Measurements from ENCODE around the gene IL1RAPL2.

Gene IL1RAPL2

DNA sequence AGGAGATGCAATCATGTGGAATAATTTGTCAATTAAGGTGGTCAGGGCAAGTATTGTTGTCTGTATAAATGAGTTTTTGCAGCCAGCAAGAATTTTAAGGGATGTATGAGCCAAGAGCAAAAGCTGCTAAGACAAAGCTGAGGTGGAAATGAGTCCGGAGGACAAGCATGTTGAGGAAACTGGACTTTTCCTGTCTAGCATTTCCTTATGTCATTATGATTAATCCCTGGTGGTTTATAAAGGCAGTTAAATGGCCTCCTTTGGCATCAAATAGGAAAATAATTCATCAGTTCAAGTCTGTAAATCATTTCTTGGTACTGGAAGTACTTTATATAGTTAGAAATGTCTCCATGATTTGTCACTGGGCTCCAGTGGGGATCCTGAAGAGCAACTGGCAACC lies 716.1 kb downstream of the IL1RAPL2 start:
- no peak for DNase-seq

DNA sequence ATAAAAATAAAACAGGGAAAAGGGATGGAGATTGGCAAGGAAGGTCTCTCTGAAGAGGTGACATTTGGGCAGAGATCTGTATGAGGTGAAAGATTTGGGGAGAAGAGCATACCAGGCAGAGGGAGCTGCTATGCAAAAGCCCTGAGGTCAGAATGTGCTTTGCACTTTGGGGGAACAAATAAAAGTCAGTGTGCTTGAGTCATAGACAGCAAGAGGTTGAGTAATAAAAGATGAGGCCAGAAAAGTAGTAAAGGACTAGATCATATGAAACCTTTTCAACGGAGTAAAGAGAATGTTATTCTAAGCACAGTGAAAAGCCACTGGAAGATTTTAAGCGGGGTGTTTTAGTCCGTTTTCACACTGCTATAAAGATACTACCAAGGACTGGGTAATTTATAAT lies 731.0 kb downstream of the IL1RAPL2 start:
- no peak for DNase-seq

DNA sequence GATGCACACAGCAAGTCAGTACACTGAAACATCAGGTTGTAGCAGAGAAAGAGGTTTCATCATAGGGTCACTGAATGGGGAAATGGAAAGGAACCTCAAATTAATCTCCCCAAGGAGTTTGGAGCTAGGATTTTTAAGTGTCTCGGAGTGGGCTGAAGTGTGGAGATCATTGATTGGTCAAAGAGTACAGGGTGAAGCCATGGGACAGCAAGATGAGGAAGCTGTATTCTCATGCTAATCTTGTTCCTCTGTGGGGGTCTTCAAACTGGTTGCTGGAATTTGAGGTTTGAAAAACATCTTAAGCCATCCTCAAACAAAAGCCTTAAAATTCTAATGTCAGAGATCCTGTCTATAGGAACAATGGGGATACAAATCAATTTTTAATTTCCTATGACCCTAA lies 733.3 kb downstream of the IL1RAPL2 start:
- DNase-seq, result no peak

DNA sequence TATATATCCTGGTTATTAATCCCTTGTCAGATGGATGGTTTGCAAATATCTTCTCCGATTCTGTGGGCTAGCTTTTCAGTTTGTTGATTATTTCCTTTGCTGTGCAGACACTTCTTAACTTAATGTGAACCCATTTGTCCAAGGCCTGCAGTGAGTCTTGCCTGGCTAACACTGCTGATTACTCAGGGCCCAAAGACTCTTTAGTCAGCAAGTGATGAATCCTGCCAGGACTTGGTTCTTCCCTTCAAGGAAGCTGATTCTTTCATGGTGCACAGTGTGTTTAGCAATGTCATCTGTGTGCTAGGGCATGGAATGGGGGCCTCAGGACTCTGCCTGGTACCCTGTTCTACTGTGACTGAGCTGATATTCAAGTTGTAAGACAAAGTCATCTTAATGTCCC lies 736.2 kb downstream of the IL1RAPL2 start:
- no peak for DNase-seq

DNA sequence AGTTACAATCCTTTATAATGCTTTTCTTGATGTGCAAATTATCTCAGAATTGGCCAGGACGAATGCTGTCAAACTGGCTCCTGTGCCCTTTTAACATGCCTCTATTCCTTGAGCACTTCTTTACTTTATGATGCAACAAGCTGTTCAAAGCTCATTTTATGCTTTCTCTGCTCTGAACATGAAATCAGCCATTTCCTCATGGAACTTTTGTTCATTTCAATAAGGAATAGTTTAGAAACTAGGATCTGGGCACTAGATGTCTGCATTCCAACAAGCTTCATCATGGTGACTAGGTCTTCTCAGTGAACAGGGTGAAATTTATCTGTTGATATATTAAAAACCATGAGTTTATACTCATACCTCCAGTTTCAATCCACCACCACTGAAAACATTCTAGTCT lies 741.8 kb downstream of the IL1RAPL2 start:
- DNase-seq, result no peak

DNA sequence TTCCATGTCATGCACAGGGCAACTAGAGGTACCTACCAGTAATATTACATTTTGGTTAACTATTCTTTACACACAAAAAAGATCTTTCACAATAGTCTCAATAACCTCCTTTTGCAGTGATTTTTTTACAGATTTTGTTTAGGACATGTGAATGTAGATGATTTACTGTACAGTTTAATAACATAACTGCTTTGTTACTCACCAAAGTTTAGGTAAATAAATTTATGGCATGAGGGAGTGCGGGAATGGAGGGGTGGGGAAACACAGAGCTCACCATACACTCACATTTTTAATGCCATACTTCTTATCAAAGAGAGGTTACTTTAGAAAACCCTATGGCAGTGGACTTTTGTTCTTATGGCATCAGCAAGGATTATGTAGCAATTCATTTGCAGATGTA lies 747.6 kb downstream of the IL1RAPL2 start:
- no peak for DNase-seq

DNA sequence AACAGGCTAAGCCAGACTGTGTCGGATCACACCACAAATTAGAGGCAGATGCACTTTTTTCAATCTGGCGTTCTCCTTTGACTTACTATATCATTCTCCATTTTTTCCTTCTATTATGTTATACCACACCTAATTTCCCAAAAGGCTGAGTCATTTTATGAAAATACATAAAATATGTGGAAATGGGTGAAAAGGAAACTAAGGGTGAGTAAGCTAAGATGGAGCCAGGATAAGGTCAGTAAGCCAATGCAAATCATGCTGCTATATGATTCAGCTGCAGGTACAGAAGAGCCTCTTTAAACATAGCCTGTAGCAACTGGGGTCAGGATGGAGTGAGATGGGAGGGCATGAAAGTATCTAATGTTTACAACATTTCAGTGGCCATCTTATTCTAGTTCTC lies 748.5 kb downstream of the IL1RAPL2 start:
- DNase-seq, result no peak

DNA sequence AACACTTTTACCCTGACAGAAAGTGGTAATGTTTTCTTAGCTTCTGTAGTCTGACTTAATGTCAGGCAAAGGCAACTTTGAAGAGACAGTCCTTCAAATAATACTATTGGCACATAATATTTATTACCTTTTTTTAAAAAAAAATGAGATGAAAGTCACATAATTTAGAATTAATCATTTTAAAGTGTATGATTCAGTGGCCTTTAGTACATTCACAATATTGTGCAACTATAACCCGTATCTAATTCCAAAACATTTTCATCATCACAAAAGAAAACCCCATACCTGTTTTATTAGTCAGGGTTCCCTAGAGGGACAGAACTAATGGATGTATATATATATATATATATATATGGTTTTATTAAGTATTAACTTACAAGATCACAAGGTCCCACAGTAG lies 749.2 kb downstream of the IL1RAPL2 start:
- DNase-seq, result no peak

DNA sequence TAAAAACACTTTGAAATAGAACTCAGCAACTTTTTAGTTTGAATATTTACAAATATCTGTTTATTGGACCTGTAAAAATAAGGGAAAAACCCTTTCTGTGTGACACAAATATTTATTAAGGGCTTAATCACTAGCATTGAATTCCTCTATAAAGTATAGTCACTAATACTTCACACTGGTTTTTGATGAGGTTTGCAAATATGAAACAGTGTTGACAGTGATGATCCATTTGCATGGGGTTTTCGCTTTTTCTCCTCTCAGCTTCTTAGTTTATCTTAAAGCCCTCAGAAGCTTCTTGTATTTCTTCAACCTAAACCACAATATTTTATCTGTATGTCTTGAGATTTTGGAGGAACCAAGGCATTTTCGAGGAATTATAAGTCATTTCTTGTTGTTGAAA lies 751.1 kb downstream of the IL1RAPL2 start:
- DNase-seq, result no peak

DNA sequence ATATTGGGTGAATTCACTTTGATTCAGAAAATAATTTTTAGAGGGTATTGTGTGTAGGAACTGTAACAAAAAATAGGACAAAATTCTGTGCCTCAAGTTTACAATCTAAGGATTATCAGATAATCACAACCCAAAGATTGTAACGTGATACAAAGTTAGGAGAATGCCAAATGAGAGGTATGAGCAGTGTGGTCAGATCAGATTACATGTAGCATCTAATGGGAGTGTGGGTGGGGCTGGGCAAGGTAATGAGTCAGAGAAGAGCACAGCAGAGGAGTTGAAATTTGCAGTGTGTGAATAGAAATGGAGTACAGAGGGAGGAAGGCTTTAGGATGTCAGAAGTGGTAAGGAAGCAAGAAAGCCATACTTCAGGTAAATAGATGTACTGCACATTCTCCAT lies 757.9 kb downstream of the IL1RAPL2 start:
- no peak for DNase-seq

DNA sequence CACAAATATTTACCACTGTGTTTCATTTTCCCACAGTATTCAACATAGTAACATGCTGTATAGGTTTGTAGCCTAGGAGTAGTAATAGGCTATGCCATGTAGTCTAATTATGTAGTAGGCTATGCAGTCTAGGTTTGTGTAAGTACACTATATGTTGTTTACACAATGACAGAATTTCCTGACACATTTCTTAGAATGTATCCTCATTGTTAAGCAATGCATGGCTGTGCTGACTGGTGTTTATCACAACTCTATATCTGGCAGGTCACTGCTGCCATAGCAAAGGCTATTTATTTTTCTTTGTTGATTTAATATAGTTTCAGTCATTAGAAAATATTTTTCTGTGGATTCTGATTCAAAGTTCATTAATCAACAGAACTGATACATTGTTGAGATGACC lies 762.8 kb downstream of the IL1RAPL2 start:
- DNase-seq, result no peak

DNA sequence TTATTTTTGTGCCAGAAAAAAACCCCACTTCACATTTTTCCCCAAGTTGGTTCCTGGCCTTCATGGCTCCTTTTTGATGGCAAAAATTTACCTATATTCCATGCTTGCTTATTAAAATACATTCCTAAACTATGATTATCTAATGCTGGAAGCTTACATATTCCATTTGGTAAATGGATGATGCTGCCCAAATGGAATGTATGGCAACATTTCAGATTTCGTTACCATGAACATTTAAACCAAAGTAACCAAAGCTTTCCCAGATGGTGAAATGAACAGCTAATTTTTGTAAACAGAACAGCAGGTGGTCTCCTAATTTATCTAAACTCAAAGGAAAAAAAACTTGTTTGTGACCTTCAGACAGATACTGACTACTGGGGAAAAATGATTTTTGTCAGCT lies 765.2 kb downstream of the IL1RAPL2 start:
- DNase-seq, result no peak

DNA sequence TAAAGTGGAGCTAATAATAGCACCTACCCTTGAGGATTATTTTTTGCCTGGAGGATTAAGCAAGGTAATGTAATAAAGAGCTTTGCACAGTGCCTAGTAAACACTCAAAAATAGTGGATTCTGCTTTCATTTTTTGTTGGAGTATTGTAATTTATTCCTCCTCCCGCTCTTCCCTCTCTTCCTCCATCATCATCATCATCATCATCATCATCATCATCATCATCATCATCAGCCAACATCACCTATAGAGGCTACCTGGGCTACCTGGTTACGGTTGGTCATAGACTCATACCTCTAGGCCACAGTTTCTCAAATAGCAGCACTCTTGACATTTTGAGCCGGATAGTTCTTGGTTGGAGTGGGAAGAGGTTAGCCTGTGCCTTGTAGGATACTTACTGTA lies 781.4 kb downstream of the IL1RAPL2 start:
- DNase-seq, result no peak

DNA sequence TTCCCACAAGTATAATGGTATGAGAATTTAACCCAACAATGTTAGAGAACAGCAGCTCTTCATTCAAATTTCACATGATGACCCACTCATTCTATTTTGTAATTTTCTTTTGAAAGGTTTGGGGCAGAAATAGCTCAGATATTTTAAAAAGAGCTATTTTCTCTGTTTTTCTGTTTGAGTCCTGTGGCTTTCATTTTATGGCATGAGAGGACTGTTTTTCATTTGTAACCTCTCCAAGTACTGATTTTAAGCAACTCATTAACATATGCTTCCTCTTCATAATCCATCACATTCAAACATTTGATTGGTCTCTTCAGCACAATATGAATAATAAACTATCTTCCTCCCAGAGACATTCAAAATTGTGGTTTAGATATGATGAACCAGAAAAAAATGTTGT lies 783.5 kb downstream of the IL1RAPL2 start:
- no peak for DNase-seq

DNA sequence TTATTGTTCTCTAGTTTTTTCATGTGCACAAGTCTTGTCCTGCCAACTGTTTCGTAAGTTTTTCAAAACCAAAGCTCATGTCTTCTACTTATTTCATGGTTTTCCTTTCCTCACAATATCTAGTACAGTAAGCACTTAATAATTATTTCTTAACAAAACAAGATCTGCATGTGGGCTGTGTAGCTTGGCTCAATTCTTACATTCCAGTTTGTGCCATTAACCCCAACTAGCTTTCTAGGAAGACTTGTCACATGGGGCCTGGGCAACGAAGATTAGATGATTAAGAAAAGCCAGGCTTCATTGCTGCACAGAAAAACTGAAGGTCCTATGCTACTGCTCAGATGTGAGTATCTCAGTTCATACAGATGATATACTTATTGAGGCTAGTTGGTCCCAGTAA lies 809.8 kb downstream of the IL1RAPL2 start:
- DNase-seq, result no peak

DNA sequence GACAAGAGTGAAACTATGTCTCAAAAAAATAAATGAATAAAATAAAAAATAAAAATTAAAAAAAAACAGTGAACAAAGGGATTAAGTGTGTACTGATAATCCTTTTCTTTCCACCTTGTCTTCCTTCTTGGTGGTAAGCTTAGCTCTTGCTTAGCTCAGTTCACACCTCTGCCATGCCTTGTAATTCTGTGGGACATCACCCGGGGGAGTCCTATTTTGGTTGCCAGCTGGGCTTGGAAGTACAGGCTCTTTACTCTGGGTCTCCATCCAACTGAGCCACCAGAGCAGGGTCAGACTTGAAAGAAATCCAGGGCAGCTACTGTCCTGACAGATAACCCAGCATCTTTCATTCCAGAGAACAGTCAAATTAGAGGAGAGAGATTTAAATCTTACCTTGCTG lies 858.7 kb downstream of the IL1RAPL2 start:
- no peak for DNase-seq

DNA sequence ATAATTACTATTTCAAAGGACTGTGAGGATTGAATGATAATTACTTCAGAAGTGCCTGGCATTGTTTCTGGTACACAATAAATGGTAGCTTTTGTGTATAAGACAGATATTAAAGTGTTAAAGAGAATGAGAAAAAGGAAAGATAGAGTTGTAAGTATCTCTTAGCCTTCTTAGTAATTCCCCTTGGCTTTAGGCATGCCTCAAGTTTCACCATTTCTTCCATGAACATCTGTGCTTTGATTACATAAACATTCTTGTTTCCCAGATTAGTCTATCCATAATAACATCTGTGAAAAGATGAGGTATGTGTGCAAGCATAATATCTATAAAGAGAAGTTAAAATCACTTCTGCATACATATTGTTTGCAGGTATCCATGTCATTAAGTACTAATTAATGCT lies 885.4 kb downstream of the IL1RAPL2 start:
- no peak for DNase-seq

DNA sequence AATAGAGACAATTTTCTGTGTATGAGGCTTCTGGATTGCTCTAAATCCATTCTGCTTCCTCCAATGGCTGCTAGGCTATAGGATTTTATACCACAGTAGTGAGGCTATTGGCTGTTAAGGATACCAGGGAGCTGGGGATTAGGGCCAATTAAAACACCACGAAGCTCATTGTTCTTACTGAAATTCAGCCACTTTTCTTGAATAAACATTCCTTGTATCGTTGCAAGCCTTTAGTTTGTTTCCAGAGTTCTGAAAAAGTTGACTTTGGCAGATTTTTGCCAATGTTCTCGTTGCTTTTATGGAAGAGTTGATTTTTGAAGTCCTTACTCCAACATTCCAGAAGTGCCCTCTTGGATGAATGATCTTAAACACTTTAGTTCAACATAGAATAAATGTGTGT lies 892.8 kb downstream of the IL1RAPL2 start:
- no peak for DNase-seq

DNA sequence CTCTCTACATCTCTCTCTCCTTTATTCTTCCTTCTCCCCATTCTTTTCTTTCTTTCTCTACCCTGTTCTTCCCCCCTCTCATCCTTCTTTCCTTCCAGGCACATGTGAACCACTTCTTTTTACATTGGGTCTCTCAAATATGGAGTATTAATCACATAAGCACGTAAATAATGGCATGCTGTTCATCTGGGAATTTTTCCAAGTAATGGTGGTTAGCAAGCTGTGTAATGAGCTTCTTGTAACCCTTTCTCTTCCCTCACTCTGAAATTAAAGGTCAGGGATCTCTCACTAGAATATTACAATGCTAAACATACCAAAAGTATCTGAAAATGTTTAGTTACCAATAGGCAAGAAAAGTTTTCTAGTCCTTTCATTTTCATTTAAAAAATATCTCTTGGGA lies 894.4 kb downstream of the IL1RAPL2 start:
- DNase-seq, result no peak

DNA sequence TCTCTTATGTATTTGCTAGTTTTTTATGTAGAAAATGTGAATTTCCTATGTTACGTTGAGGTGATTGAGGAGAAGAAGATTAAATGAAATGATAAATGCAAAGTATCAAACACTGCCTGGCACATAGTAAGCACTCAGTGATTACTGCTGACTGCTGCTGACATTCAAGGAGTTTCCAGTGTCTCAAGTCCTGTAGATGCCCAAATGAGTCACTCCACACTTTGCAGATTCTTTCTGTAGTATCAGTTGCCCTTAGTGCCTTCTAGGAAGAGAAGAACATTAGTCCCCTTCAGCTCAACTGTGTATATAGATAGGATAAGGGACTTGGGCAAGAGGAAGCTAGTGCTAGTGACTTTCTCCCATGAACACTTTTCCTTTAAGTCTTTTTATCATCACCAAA lies 895.0 kb downstream of the IL1RAPL2 start:
- no peak for DNase-seq

DNA sequence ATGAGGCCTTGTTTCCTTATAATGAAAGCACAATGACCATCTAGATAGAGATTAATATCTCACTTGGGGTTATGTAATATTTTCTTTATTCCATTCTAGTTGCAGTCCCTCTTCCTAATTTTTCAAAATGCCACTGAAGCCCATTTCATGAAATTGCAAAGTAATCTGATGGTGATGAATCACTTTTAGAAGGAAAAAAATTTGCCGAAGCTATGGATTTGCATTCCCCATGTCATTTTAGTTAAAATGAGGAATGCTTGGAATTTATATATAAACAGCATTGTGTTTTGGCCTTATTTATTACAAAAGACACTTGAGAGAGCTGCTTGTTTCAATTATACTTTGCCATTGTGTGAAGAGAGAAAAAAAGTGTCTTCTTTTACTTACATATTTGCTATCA lies 896.2 kb downstream of the IL1RAPL2 start:
- no peak for DNase-seq

DNA sequence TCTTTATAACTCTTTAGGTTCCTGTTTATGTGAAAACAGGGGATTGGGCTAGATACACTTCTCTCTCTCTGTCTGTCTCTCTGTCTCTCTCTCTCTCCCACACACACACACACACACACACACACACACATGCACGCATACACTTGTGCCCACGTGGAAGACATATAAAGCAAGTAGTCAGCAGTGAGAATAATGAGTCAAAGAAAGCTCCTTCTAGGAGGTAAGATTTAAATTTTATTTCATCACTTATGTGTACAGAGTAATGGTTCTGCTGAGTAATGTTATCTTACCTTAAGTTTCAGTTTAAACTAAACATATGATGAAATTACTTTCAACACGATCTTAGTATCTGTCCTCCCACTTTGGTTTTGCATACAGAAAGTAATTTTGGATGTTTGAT lies 897.5 kb downstream of the IL1RAPL2 start:
- no peak for DNase-seq

DNA sequence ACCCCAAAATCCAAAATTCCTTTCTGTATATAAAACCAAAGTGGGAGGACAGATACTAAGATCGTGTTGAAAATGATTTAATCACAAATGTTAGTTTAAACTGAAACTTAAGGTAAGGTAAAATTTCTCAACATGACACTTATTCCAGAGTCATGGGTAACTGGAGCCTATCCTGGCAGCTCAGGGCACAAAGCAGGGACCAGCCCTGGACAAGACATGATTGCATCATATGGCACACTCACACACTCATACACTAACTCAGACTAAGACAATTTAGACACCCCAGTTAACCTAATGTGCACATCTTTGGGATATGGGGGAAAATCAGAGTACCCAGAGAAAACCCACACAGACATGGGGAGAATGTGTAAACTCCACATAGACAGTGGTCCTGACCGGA lies 898.6 kb downstream of the IL1RAPL2 start:
- no peak for DNase-seq

DNA sequence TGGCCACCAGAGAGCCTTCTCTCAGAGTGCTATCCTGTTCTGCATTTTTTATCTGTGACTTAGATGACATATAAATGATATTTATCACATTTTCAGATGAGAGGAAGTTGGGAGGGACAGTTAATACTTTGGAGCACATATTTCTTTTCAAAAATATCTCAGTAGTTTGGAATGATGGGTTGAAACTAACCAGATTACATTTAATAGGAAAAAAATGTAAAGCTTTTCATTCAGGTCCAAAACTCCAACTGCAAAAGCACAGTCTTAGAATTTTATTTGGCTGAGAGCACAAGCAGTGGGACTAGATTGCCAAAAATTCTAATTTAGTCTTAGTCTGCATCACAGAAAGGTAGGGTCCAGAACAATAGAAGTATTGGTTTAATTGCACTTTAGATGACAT lies 902.7 kb downstream of the IL1RAPL2 start:
- DNase-seq, result no peak

DNA sequence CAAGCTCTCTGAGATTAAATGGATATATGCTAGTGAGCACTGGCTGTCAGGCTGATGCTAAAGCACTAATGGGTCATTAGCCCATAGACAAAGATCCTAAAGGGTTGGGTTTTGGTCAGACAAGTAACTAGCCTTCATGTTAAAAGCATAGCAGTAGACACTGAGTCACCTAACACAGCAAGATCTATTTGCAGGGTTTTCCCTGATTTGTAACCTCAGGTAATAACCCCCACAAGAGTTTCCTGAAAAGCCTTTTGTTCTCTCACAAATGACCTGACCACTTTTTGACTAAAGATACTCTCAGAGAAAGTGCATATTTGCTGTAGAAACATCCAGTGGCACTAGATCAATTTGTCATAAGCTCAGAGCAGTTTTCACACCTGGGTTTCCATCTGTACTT lies 905.6 kb downstream of the IL1RAPL2 start:
- no peak for DNase-seq

DNA sequence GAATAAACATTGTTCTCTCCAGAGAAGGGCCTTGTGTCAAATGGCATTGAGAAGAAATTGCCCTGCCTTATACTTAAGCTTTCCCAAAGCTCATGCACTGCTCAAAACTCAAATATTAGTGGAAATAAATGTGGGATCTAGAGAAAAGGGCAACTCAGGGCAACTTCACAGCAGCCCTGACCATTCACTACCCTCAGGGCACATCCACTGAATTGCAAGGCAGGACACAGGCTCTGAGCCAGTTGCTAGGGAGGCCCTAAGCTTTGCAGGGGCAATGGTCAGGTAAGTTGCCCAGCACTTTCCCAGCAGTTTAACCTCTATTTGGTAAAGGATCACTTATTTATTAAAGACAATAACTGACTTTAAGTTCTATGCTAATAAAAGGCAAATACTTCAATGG lies 909.8 kb downstream of the IL1RAPL2 start:
- no peak for DNase-seq

Measured in NCI-H2029 (cell line).